H1 (cell line): ENCODE results near the gene METRN. TPM values are rescaled to one million over a fixed set of nuclear protein-coding genes. Genes with fewer than 3 reads are reported as not detected.

Source experiments
- CTCF ChIA-PET: fragments of 300-600 bp; sonication (Branson Sonifier 250); formaldehyde crosslinking; loops from one replicate; lab custom pipeline; 2021; ENCODE audit not compliant: partially characterized antibody; lab: Charles Lee
- POLR2A ChIA-PET: fragments of 300-600 bp; sonication (Branson Sonifier 250); formaldehyde crosslinking; loops from one replicate; lab custom pipeline; 2021; ENCODE audit warnings: inconsistent platforms; ENCODE audit not compliant: partially characterized antibody; lab: Charles Lee
- DNase-seq, 2 experiments: peaks; one replicate each; pipeline versions ENCODE4 v3.0.0 to v3.0.0-alpha.2; 2010 to 2022; ENCODE audit warnings: low spot score in 2 of 2, low read depth in 1 of 2, mixed read lengths in 1 of 2
- FAIRE-seq: peaks from 2 replicates; lab custom pipeline; 2011; peaks lifted over from hg19 to GRCh38; lab: Jason Lieb, UNC
- H2AFZ ChIP-seq: 2 replicates; pipeline ENCODE4 v1.8.1; 2012; ENCODE audit warnings: low read length, inconsistent platforms
- H2AK5ac ChIP-seq: 2 replicates; pipeline ENCODE4 v1.6.1; 2013; ENCODE audit warnings: low read depth, low read length
- H2BK120ac ChIP-seq: replicated peaks from 2 replicates; pipeline ENCODE3; 2013; ENCODE audit warnings: low read depth, low read length, inconsistent platforms
- H2BK12ac ChIP-seq: 2 replicates; pipeline ENCODE4 v1.6.1; 2013; ENCODE audit warnings: low read depth, low read length
- H2BK15ac ChIP-seq: 2 replicates; pipeline ENCODE4 v1.6.1; 2013; ENCODE audit warnings: low read length
- H2BK20ac ChIP-seq: 2 replicates; pipeline ENCODE4 v1.6.1; 2013; ENCODE audit warnings: low read length
- H2BK5ac ChIP-seq: 2 replicates; pipeline ENCODE4 v1.6.1; 2013; ENCODE audit warnings: low read depth, low read length
- H3K14ac ChIP-seq: 2 replicates; pipeline ENCODE4 v1.6.1; 2013; ENCODE audit warnings: inconsistent platforms; ENCODE audit not compliant: insufficient read length
- H3K18ac ChIP-seq: 2 replicates; pipeline ENCODE4 v1.6.1; 2013; ENCODE audit warnings: low read length; ENCODE audit errors: extremely low read depth
- H3K23ac ChIP-seq: 2 replicates; pipeline ENCODE4 v1.6.1; 2013; ENCODE audit warnings: inconsistent platforms; ENCODE audit not compliant: insufficient read length
- H3K23me2 ChIP-seq: 2 replicates; pipeline ENCODE4 v1.6.1; 2013; ENCODE audit warnings: low read depth, low read length
- H3K27ac ChIP-seq: 2 replicates; pipeline ENCODE4 v1.6.1; 2011; ENCODE audit warnings: low read depth, low read length, inconsistent platforms
- H3K27me3 ChIP-seq, 4 experiments: replicated peaks in 1 of 4; 1 replicate in 1 of 4; 2 replicates in 3 of 4; pipeline versions ENCODE4 v1.6.1 to v1.8.1; 2011 to 2013; ENCODE audit warnings: low read length in 3 of 4, mild to moderate bottlenecking in 3 of 4, inconsistent platforms in 2 of 4, mixed read lengths in 2 of 4, moderate library complexity in 1 of 4; ENCODE audit not compliant: control insufficient read depth in 3 of 4, insufficient read depth in 3 of 4; ENCODE audit errors: extremely low read depth in 1 of 4
- H3K36me3 ChIP-seq, 4 experiments: 2 replicates each; pipeline versions ENCODE4 v1.6.1 to v1.8.1; 2011 to 2013; ENCODE audit warnings: mild to moderate bottlenecking in 4 of 4, low read length in 3 of 4, moderate library complexity in 2 of 4, control low read depth in 1 of 4, inconsistent platforms in 1 of 4; ENCODE audit not compliant: insufficient read depth in 4 of 4, control insufficient read depth in 2 of 4
- H3K4ac ChIP-seq: replicated peaks from 2 replicates; pipeline ENCODE3; 2013; ENCODE audit warnings: low read length, low read depth, mixed read lengths, inconsistent platforms; ENCODE audit not compliant: insufficient read length
- H3K4me1 ChIP-seq, 4 experiments: replicated peaks in 1 of 4; 1 replicate in 1 of 4; 2 replicates in 3 of 4; pipeline versions ENCODE4 v1.6.1 to v1.8.1; 2011 to 2013; ENCODE audit warnings: low read length in 3 of 4, inconsistent platforms in 2 of 4, mixed read lengths in 1 of 4; ENCODE audit not compliant: insufficient read depth in 4 of 4, control insufficient read depth in 3 of 4
- H3K4me2 ChIP-seq, 2 experiments: 2 replicates each; pipeline versions ENCODE4 v1.6.1 to v1.8.1; 2011 to 2013; ENCODE audit warnings: low read depth in 2 of 2, low read length in 2 of 2, control low read depth in 1 of 2, inconsistent platforms in 1 of 2, mild to moderate bottlenecking in 1 of 2; ENCODE audit not compliant: insufficient read depth in 1 of 2
- H3K4me3 ChIP-seq, 4 experiments: fragments of 200-600, 300-600 bp in 1 of 4; sonication (generic), shearing (Covaris generic), sonication (Bioruptor Twin) in 1 of 4; 2 replicates each; pipeline versions ENCODE4 v1.5.1 to v1.8.1; 2011 to 2016; ENCODE audit warnings: low read length in 4 of 4, low read depth in 3 of 4, control low read depth in 2 of 4, inconsistent platforms in 2 of 4, mild to moderate bottlenecking in 2 of 4, mixed read lengths in 1 of 4, moderate library complexity in 1 of 4; ENCODE audit not compliant: insufficient read depth in 2 of 4; ENCODE audit errors: extremely low read depth in 1 of 4
- H3K56ac ChIP-seq: replicated peaks from 2 replicates; pipeline ENCODE3; 2013; ENCODE audit warnings: low read depth, mild to moderate bottlenecking, mixed read lengths, low read length, inconsistent platforms; ENCODE audit not compliant: insufficient read length
- H3K79me1 ChIP-seq: 2 replicates; pipeline ENCODE4 v1.6.1; 2013; ENCODE audit warnings: low read depth, low read length, control low read depth
- H3K79me2 ChIP-seq, 2 experiments: 2 replicates each; pipeline versions ENCODE4 v1.6.1 to v1.8.1; 2012 to 2013; ENCODE audit warnings: low read length in 2 of 2, mild to moderate bottlenecking in 2 of 2, inconsistent platforms in 1 of 2; ENCODE audit not compliant: insufficient read depth in 2 of 2, control insufficient read depth in 1 of 2
- H3K9ac ChIP-seq, 4 experiments: replicated peaks in 1 of 4; 1 replicate in 1 of 4; 2 replicates in 3 of 4; pipeline versions ENCODE4 v1.6.1 to v1.8.1; 2011 to 2013; ENCODE audit warnings: low read depth in 3 of 4, low read length in 3 of 4, control low read depth in 2 of 4, mild to moderate bottlenecking in 2 of 4, moderate library complexity in 2 of 4, inconsistent platforms in 1 of 4; ENCODE audit errors: extremely low read depth in 1 of 4
- H3K9me3 ChIP-seq, 2 experiments: 2 replicates each; pipeline versions ENCODE4 v1.6.1 to v1.8.1; 2012 to 2013; ENCODE audit warnings: mild to moderate bottlenecking in 2 of 2, moderate library complexity in 2 of 2, control low read depth in 1 of 2, inconsistent platforms in 1 of 2, low read depth in 1 of 2, low read length in 1 of 2, mixed read lengths in 1 of 2; ENCODE audit not compliant: insufficient read depth in 2 of 2
- H4K20me1 ChIP-seq, 2 experiments: replicated peaks in 1 of 2; 2 replicates each; pipeline versions ENCODE3 to v1.8.1; 2011 to 2013; ENCODE audit warnings: inconsistent platforms in 2 of 2, low read length in 2 of 2, mild to moderate bottlenecking in 1 of 2; ENCODE audit not compliant: insufficient read depth in 2 of 2, control insufficient read depth in 1 of 2
- H4K5ac ChIP-seq: 2 replicates; pipeline ENCODE4 v1.6.1; 2013; ENCODE audit warnings: low read length, low read depth, mixed read lengths, inconsistent platforms; ENCODE audit not compliant: insufficient read length
- H4K8ac ChIP-seq: 2 replicates; pipeline ENCODE4 v1.8.0; 2013; ENCODE audit warnings: mild to moderate bottlenecking, moderate library complexity, low read length, inconsistent platforms; ENCODE audit not compliant: insufficient read depth; ENCODE audit errors: extremely low read depth
- H4K91ac ChIP-seq: replicated peaks from 2 replicates; pipeline ENCODE3; 2013; ENCODE audit warnings: low read length, mixed read lengths, inconsistent platforms; ENCODE audit not compliant: insufficient read length
- ASH2L ChIP-seq: fragments of 200-600, 300-600 bp; sonication (generic); IDR thresholded peaks from one replicate; pipeline ENCODE4 v1.7.1; 2017; ENCODE audit warnings: low read length
- BCL11A ChIP-seq, 2 experiments: IDR thresholded peaks; one replicate each; pipeline ENCODE4 v1.6.1; 2011; ENCODE audit warnings: low read depth in 2 of 2, low read length in 2 of 2, mild to moderate bottlenecking in 2 of 2
- HDAC2 ChIP-seq, 2 experiments: fragments of 300-600 bp in 1 of 2; sonication (generic) in 1 of 2; IDR thresholded peaks; 2 replicates each; pipeline ENCODE4 v1.6.1; 2011 to 2012; ENCODE audit warnings: low read depth in 2 of 2, low read length in 2 of 2, mild to moderate bottlenecking in 2 of 2, moderate library complexity in 2 of 2, borderline replicate concordance in 1 of 2, inconsistent platforms in 1 of 2
- KDM5A ChIP-seq: fragments of 200-600 bp; IDR thresholded peaks from 2 replicates; pipeline ENCODE4 v1.7.1; 2012; ENCODE audit warnings: mild to moderate bottlenecking, low read length, inconsistent platforms, mixed read lengths
- MAFK ChIP-seq: IDR thresholded peaks from 2 replicates; pipeline ENCODE4 v1.6.1; 2012; ENCODE audit warnings: low read depth, mild to moderate bottlenecking, improper control_type of control experiment, low read length
- NRF1 ChIP-seq: IDR thresholded peaks from 2 replicates; pipeline ENCODE4 v1.6.1; 2011; ENCODE audit warnings: mild to moderate bottlenecking, low read depth, low read length, improper control_type of control experiment
- POLR2AphosphoS5 ChIP-seq: IDR thresholded peaks from 2 replicates; pipeline ENCODE4 v1.6.1; 2011; ENCODE audit warnings: low read depth, low read length
- RNF2 ChIP-seq: fragments of 200-900, 300-1000 bp; sonication (generic); IDR thresholded peaks from 2 replicates; pipeline ENCODE4 v1.7.1; 2016; ENCODE audit warnings: borderline replicate concordance, low read depth, mild to moderate bottlenecking, antibody characterized with exemption, low read length; ENCODE audit not compliant: poor library complexity, severe bottlenecking; ENCODE audit errors: missing control alignments
- SUZ12 ChIP-seq: fragments of 200-600 bp; sonication (generic); IDR thresholded peaks from 2 replicates; pipeline ENCODE4 v1.6.1; 2012; ENCODE audit warnings: mild to moderate bottlenecking, inconsistent platforms, low read length, moderate library complexity, mixed read lengths
- TBP ChIP-seq: IDR thresholded peaks from 2 replicates; pipeline ENCODE4 v1.6.1; 2011; ENCODE audit warnings: low read depth, low read length, improper control_type of control experiment
- TEAD4 ChIP-seq: IDR thresholded peaks from 2 replicates; pipeline ENCODE4 v1.6.1; 2012; ENCODE audit warnings: low read depth, low read length, inconsistent platforms, mixed read lengths
- WGBS, 2 experiments: shearing (Covaris generic) in 1 of 2; methylation state at CpG; one replicate each; pipeline versions ENCODE4 v1.1.6 to v1.1.7; 2013 to 2015; ENCODE audit warnings: low lambda C conversion rate in 2 of 2, mixed read lengths in 2 of 2, inconsistent platforms in 1 of 2, low coverage in 1 of 2, missing lambda C conversion rate in 1 of 2; ENCODE audit not compliant: insufficient replicate concordance in 2 of 2, insufficient coverage in 1 of 2, insufficient read length in 1 of 2; ENCODE audit errors: extremely low coverage in 1 of 2, missing lambda C conversion rate in 1 of 2; 5-methylcytosine and 5-hydroxymethylcytosine counted together
- polyA plus RNA-seq, 7 experiments: library from polyadenylated mRNA; depleted of rRNA in 3 of 7; stranded (reverse) in 5 of 7; unstranded in 2 of 7; fragments of >200 nt in 5 of 7; fragments of 200-250 nt in 2 of 7; gene quantifications; 1 replicate in 5 of 7; 2 replicates in 1 of 7; 4 replicates in 1 of 7; pipeline versions ENCODE4 v1.2.1 to v1.2.3, GENCODE V29; 2011 to 2013; ENCODE audit warnings: missing spikeins in 2 of 7, mixed read lengths in 2 of 7
- total RNA-seq: library from RNA; stranded (reverse); fragmentation: NEBNext Ultra II Directional; extraction: Animal tissue kit (Norgen Biotek cat#: 25700); gene quantifications from 2 replicates; pipeline ENCODE4 v1.2.1, GENCODE V29; 2021

The METRN gene
- total and polyA plus RNA-seq, 2 of the 8 experiments (the other 6 are each of a cell fraction or from before 2014, with no cell fraction given), result 18.7 to 25.8 TPM

DNA sequence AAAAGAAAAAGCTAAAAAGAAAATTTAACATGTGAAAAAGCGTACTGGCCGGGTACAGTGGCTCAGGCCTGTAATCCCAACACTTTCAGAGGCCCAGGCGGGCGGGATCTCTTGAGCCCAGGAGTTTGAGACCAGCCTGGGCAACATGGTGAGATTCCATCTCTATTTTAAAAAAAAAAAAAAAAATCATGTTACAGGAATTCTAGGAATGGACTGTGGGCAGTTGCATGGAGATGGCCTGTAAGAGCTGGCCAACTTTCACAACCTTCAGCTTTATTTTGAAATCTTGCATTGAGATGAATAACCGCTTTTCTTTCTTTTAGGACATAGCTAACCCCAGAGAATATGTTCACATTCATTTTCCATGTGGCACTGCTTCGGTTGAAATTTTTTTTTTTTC is 34.1 kb downstream of the METRN start:
- Histone ChIP-seq H3K14ac (no peak overlapping the region), H4K20me1 (no peaks in the 10 kb centered on the region), H3K4me3 (no peak overlapping the region), H3K23ac (no peak overlapping the region), H2BK5ac (no peak overlapping the region), H2BK120ac (no peak overlapping the region), H3K18ac (no peak overlapping the region), H4K91ac (no peak overlapping the region), H4K8ac (no peak overlapping the region), H2AK5ac (no peak overlapping the region), H3K9me3 (no peaks in the 10 kb centered on the region), H2AFZ (no peak overlapping the region), H3K79me2 (no peaks in the 10 kb centered on the region), H3K27me3 (no peaks in the 10 kb centered on the region), H3K4ac (no peak overlapping the region), H2BK20ac (no peak overlapping the region), H3K9ac (no peak overlapping the region), H2BK12ac (no peak overlapping the region), H3K56ac (no peak overlapping the region), H3K27ac (no peak overlapping the region), H3K23me2 (no peaks in the 10 kb centered on the region), H3K4me1 (peaks cover 3 to 12% (median 5%) of the 10 kb centered on the region in 4 experiments; a peak in 5 of 7 replicates), H3K4me2 (no peak overlapping the region), H3K79me1 (no peaks in the 10 kb centered on the region), H2BK15ac (no peak overlapping the region), H3K36me3 (no peaks in the 10 kb centered on the region), H4K5ac (no peak overlapping the region)
- DNase-seq (no peak), FAIRE-seq (no peak)
- TF ChIP-seq SUZ12, result no peak
- no peak for TF ChIP-seq RNF2
- no peak for TF ChIP-seq POLR2AphosphoS5
- no peak for TF ChIP-seq BCL11A (IDR thresholded peaks at IDR 0.05; ENCODE audit: low read depth in 2 of 2, low read length in 2 of 2)
- no peak for TF ChIP-seq ASH2L
- TF ChIP-seq HDAC2 (IDR thresholded peaks at IDR 0.05; ENCODE audit: borderline replicate concordance in 1 of 2, low read depth in 2 of 2, low read length in 2 of 2), result no peak
- no peak for TF ChIP-seq NRF1
- no peak for TF ChIP-seq MAFK
- no peak for TF ChIP-seq TBP
- no peak for TF ChIP-seq TEAD4
- no peak for TF ChIP-seq KDM5A
- ChIA-PET CTCF (interaction anchor here (0.5 to 35.8 kb wide), 10 partner anchors 8 to 1136 kb away, joined by 3 to 977 read pairs (median 12); partner anchors contain the start of genes ANTKMT, CCDC78, CIAO3 and FBXL16), POLR2A (interaction anchor here (0.6 to 1.9 kb wide), 9 partner anchors 9 to 764 kb away, joined by 3 to 7 read pairs (median 4); partner anchors contain the start of genes ANTKMT and MSLN)
- WGBS, 2 experiments, result 96% methylated on average over 6 of the region's 6 CpGs; no CpG with 5 or more reads in 1 of the 2 experiments
